ENCODE data around the gene IL17REL.
"Not testable (repeated sequence)": the region's sequence is repeated elsewhere in the genome, so short reads cannot be mapped to it uniquely, and the experiment has no call there.

IL17REL gene

GRCh38 chr22:49983148-49984042 is 29.2 kb downstream of the IL17REL start:
- peak; percentile 59 to 64 for DNase-seq

DNA sequence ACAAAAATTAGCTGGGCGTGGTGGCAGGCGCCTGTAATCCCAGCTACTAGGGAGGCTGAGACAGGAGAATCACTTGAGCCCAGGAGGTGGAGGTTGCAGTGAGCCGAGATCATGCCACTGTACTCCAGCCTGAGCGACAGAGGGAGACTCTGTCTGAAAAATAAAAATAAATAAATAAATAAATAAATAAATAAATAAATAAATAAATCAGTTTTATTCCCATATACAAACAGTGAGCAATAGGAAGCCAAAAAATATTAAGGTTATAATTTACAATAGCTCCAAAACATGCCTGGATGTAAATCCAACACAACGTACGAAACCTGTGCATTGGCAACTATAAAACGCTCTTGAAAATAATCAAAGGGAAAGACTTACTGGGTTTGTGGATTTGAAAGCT is 30.8 kb downstream of the IL17REL start:
- not testable (repeated sequence) for DNase-seq

- DNase-seq, result peak in 1 of 2 donors; percentile 50
These were observed 32.8 kb downstream of the IL17REL start for GRCh38 chr22:49979587-49980264.

DNA sequence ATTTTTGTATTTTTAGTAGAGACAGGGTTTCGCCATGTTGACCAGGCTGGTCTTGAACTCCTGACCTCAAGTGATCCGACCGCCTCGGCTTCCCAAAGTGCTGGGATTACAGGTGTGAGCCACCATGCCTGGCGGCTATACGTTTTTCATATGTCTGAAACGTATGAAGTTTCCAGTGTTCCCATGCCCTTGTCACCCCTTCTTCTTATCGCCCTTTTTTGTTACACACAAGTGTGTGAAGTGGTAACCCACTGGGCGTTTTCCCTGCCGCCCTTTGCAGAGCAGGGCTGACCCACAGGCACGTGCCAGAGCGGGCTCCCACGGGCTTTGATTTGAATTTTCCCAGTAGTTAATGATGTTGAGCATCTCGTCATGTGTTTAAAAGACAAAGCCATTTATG is 35.0 kb downstream of the IL17REL start:
- DNase-seq, result no peak

DNA sequence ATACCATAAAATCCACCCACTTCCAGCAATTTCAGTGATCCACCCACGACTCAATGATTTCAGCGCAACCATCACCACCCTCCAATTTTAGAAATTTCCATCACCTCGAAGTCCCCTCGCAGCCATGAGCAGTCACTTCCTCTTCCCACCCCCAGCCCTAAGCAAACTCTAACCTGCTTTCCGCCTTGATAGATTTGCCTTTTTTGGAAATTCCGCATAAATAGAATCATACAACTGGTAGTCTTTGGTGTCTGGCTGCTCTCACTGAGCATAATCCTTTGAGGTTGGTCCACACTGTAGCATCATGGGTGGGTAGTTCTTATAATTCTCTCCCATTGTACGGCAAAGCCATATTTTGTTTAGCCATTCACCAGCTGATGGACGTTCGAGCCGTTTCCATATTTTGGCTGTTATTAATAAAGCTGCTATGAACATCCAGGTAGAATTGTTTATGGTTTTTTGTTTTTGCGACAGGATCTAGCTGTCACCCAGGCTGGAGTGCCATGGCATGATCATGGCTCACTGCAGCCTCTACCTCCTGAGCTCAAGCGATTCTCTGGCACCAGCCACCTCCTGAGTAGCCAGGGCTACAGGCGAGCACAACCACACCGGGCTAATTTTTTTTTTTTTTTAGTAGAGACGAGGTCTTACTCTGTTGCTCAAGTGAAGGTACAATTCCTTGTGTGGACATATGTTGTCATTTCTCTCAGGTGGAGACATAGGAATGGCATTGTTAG is 36.0 kb downstream of the IL17REL start:
- DNase-seq, result peak in 1 of 2 donors; percentile 71

GRCh38 chr22:49975543-49976389 is 36.8 kb downstream of the IL17REL start:
- DNase-seq, result no peak

GRCh38 chr22:49973018-49973961 is 39.3 kb downstream of the IL17REL start:
- DNase-seq, result no peak

DNA sequence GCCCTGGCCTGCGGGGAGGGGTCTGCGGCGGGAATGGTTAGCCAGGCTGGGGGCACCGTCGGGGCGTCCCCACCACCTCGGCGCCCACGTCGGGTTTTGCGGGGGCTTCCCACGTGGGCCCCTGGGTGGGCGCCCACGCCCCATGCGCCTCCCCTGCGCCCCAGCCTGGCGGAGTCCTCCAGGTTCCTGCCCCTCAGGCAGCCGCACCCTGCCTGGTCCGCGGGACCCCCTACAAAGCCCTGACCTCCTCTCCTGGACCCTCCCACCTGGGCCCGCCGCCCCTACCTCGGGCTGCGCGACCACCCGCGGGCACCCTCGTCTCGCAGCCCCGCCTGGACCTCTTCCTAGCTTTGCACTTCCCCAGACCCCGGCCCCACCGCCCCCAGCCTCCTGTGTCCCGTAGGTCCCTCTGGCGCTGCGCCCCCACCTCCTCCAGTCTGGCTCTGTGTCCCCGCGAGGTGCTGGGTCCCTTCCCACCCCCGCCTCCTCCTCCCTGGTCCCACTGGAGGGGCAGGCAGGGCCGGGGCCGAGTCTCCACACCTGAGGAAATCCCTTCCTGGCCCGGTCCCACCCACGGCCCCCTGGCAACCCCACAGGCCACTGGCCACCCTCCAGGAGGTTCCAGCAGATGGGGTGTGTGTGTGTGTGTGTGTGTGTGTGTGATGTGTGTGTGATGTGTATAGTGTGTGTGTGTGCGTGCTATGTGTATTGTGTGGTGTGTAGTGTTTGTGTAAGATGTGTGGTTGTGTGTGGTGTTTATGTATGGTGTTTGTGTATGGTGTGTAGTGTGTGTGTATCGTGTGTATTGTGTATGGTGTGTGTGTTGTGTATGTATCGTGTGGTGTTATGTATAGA is 40.2 kb downstream of the IL17REL start:
- DNase-seq, result no peak

GRCh38 chr22:49971232-49972162 is 41.1 kb downstream of the IL17REL start:
- DNase-seq, result peak in 1 of 2 donors; percentile 67

- DNase-seq, result peak; percentile 93 to 95
These were observed 41.9 kb downstream of the IL17REL start for GRCh38 chr22:49970528-49971231.

- no peak for DNase-seq
These were observed 42.6 kb downstream of the IL17REL start for GRCh38 chr22:49969751-49970527.

DNA sequence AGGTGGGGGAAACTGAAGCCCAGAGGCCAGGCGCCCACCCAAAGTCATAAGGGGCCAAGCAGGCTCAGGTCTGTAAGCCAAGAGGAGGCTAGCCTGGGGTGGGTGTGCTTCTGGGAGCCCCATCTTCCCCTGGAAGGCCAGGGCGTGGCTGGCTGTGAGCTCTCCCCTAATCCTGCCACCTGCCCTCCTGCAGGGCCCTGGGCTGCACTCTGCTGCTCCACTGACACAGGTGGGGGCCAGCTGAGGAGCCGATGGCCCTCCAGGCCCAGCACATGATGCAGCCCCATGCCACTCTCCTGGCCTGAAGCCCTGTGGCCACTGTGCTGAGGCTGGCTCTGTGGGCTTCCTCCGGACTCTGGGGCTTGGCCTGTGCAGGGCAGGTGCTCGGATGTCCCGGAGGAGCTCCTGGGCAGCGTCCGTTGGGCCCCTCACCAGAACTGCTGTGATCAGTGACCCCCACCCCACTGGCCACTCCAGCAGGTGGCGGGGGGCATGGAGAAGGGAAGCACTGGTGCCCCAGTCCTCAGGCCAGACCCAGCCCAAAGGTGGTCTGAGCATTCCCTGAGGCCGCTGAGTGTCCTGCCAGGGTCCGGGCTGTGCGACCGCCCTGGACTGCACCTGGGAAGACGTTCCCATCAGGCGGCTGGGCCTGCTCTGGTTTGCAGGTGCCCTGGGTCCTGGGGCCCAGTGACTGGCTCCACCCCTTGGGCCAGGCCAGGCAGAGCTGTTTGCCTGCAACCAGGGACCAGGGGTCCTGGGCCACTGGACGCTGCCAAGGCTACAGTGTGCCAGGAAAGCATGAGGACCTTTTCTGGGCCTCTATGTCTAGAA is 43.5 kb downstream of the IL17REL start:
- DNase-seq, result no peak

GRCh38 chr22:49968313-49968830 is 44.2 kb downstream of the IL17REL start:
- DNase-seq, result no peak

GRCh38 chr22:49967706-49968208 is 44.8 kb downstream of the IL17REL start:
- DNase-seq, result no peak

GRCh38 chr22:49966774-49967705 is 45.5 kb downstream of the IL17REL start:
- peak; percentile 30 to 61 for DNase-seq
